C4-2B (cell line): Measurements from ENCODE around the gene ZNF366.

Source experiments
- CTCF ChIP-seq: fragments of 450-650 bp; conservative IDR thresholded peaks from 2 replicates; pipeline ENCODE4 v1.5.1; 2017; ENCODE audit warnings: mild to moderate bottlenecking
- ZFX ChIP-seq: fragments of 450-650 bp; IDR thresholded peaks from 2 replicates; pipeline ENCODE4 v1.6.1; 2017

- TF ChIP-seq CTCF (no peak), ZFX (no peak)
These were observed 30.0 kb upstream of the ZNF366 start for GRCh38 chr5:72537166-72537565.
